HG03064 (cell line): ENCODE results near the gene OR1B1.
"Not testable (repeated sequence)": the region's sequence is repeated elsewhere in the genome, so short reads cannot be mapped to it uniquely, and the experiment has no call there.

ENCODE experiments used
- ATAC-seq: cut with Tn5 transposase; IDR thresholded peaks from one replicate; pipeline ENCODE4 v1.9.1; 2021; ENCODE audit warnings: low read depth; ENCODE audit not compliant: unreplicated experiment

Gene OR1B1

GRCh38 chr9:122657527-122657926 lies at the start of gene OR1B1:
TSS of gene OR1B1 (minus strand) at chr9:122657627.
- no peak for ATAC-seq

- ATAC-seq, result no peak
Observed at GRCh38 chr9:122695696-122696095, 38.3 kb upstream of the OR1B1 start.

DNA sequence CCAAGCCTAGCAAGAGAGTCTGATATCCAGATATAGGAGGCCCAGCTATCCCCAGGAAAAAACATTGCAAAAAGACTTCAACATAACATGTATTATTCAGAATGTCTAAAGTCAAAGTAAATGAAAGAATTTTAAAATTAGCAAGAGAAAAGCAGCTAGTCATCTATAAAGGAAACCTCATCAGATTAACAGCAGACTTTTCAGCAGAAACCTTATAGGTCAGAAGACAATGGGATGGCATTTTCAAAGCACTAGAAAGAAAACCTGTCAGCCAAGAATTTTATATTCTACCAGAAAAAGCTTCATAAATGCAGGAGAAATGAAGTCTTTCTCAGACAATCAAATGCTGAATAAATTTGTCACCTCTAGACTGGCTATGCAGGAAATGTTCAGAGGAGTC lies 27.4 kb upstream of the OR1B1 start:
- ATAC-seq, result no peak

- no peak for ATAC-seq
Observed at GRCh38 chr9:122672481-122672880, 15.1 kb upstream of the OR1B1 start.

DNA sequence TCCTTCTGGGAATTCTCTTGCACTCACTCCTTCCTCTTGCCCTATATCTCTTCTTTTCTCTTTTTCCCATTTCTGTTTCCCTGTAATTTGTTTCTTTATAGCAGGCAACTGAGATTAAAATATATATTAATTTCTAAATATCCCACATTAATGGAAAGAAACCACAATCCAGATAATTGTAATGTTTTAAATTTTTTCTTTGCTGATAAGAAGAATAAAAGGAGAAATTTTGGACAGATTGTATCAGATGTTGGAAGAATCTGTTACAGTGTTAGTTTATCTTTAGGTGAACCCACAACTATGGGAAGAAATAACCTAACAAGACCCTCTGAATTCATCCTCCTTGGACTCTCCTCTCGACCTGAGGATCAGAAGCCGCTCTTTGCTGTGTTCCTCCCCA lies 4.0 kb upstream of the OR1B1 start, which contains the start of gene OR1L1:
Gene OR1L1 (plus strand): TSS at position 301 of the 400 bp plus-strand sequence. CDS start 0 bp downstream, at position 301.
- no peak for ATAC-seq

DNA sequence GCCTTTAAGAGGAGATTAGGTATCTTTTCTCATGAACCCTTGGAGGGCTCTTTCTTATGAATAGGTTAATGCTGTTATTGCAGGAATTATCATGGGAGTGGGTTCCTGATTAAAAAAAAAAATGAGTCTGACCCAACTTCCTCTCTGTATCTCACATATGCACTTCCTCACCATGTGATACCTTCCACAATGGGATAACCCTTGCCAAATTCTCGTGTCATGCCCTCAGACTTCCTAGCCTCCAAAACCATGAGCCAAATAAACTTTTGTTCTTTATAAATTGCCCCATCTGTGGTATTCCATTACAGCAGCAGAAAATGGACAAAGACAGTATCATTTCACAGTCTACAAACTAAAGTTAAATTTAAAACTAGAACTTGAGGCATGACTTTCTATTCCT lies 1.0 kb downstream of the OR1B1 start:
- no peak for ATAC-seq

GRCh38 chr9:122642226-122642625 lies 15.2 kb downstream of the OR1B1 start:
- ATAC-seq, result no peak

GRCh38 chr9:122619996-122620395 lies 37.4 kb downstream of the OR1B1 start:
- ATAC-seq, result no peak

DNA sequence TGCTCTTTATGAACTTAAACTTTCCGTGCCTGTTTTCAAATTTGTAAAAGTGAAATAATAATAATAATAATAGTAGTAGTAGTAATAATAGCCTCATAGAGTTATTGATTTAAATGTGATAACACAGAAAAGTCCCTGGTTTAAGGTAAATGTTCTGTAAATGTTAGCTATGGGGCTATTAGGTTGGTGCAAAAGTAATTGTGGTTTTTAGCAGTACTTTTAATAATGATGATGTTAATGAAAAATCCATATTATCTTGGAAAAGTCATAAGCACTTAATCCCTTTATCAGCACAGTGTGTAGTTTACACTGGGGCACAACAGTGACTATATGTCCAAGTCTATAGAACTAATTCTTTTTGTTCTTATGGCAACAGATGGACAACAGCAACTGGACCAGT lies 43.1 kb downstream of the OR1B1 start, which contains the start of gene OR1Q1:
Gene OR1Q1 (plus strand): TSS at position 377 of the 400 bp plus-strand sequence. CDS start 0 bp downstream, at position 377.
- no peak for ATAC-seq

- ATAC-seq, result no peak
Observed at GRCh38 chr9:122609804-122610203, 47.6 kb downstream of the OR1B1 start.

DNA sequence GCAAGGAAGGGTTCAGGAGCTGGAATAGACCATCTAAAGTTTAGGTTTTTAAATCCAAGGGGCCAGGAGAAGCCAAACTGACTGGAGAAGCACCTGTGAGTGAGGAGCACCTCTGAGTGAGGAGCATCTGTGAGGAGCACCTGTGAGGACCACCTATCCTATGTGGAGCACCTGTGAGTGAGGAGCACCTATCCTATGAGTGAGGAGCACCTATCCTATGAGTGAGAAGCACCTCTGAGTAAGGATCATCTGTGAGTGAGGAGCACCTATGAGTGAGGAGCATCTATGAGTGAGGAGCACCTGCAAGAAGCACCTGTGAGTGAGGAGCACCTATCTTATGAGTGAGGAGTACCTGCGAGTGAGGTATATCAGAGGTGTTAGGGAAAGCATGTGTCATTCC lies 50.8 kb downstream of the OR1B1 start:
- no peak for ATAC-seq

- ATAC-seq, result no peak
Observed at GRCh38 chr9:122605691-122606090, 51.7 kb downstream of the OR1B1 start.

DNA sequence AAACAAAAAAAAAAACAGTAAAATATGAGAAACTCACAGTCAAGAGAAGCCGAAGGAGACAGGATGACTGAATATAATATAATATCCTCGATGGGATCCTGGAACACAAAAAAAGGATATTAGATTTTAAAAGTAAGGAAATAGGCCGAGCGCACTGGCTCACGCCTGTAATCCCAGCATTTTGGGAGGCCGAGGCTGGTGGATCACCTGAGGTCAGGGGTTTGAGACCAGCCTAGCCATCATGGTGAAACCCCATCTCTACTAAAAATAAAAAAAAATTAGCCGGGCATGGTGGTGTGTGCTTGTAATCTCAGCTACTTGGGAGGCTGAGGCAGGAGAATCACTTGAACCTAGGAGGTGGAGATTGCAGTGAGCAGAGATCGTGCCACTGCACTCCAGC lies 74.1 kb downstream of the OR1B1 start, which contains the start of gene OR1L8:
Gene OR1L8 (minus strand): TSS at position 101 of the 400 bp plus-strand sequence. CDS start 14,907 bp downstream, outside the sequence.
- not testable (repeated sequence) for ATAC-seq

GRCh38 chr9:122580360-122580759 lies 77.1 kb downstream of the OR1B1 start:
- ATAC-seq, result no peak

- no peak for ATAC-seq
Observed at GRCh38 chr9:122579874-122580273, 77.6 kb downstream of the OR1B1 start.
